Caki2 (cell line): ENCODE results near the gene OR51M1. TPM values are rescaled to one million over a fixed set of nuclear protein-coding genes. Genes with fewer than 3 reads are reported as not detected.
A peak's percentile ranks its signal among the peaks of the same experiment; 100 is the strongest.

Experiments used
- DNase-seq: peaks from one replicate; pipeline ENCODE4 v3.0.0-alpha.2; 2015; ENCODE audit warnings: low read depth
- in situ Hi-C: cut with HindIII; loops from 2 replicates; pipeline ENCODE4 v1.10.0; 2016; ENCODE audit warnings: low sequenced_read_pairs, low pct_unique_long_range_greater_than_20kb, mixed read lengths
- total RNA-seq: library from RNA; depleted of rRNA; stranded (reverse); fragments of >200 nt; shearing (Covaris generic); gene quantifications from 2 replicates; pipeline ENCODE4 v1.2.3, GENCODE V29; 2014; ENCODE audit warnings: low replicate concordance; rRNA removed

OR51M1 gene
- total RNA-seq, 1 experiment from 2014 or later: not detected

DNA sequence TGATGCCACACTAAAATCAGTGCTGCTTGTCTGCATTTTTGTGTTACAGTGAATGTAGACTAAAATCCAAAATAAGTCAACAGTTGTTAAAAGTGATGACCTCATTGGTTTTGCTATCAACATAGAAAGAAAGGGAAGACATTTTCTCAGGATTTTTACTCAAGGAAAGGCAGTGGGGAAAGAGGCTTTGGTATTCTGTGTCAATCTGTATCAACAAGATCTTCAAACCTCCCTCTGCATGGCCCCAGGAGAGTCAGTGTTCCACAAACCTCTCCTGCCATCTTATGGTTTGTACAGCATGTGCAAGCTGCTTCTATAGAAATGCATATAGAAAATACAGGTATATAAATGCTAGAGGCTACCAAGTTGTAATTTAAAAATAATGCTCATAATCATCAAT, 13.8 kb upstream of the OR51M1 start:
- in situ Hi-C loops: no loop called here
- no peak for DNase-seq

DNA sequence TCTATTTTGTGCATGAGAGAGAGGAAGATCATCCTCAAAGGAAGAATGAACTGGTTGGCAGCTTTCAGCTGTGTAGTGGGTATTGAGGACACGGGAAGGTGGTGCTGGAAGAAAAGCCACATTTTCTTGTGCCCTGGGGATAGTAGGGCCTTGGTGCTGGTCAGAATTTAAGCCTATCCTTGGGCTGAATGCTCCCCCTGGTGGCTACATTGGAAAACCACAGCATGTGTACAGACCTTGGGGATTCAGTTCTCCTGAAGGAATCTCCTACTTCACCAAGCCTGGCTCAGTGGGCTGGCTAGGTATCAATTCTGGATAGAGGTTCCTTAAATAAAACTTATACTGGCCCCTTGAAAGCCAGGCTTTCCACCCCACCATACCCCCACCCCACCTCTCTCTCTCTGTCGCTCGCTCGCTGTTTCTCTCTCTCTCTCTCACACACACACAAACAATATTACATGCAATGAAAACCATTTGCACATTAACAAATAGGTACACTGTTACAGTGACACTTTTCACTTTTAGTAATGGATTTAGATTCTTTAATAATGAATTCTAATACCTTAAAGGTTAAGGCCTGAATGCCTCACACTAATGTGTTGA, 2.8 kb upstream of the OR51M1 start:
- in situ Hi-C loops: no loop called here
- DNase-seq: peak; percentile 10

DNA sequence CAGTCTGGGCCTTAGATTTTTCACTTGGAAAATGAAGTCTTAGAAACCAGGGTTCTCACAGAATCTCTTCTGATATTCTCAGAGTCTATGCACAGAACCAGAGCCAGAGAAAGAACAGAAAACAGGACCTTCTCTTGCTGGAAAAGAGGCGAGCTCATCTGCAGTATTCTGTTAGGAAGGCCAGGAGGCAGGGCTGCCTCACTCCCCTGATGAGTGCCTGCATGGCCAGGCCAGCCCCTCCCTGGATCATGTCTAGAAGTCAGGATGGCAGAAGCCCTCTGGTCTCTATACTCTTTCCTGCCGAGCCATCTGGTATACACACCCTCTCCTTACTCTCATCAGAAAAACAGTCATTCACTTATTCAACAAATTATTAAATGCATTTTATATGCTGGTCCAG, 723 bp downstream of the OR51M1 start:
- no peak for DNase-seq
- in situ Hi-C loops: no loop called here

- DNase-seq: no peak
- in situ Hi-C loops: no loop called here
Observed at GRCh38 chr11:5390210-5390609, 6.6 kb downstream of the OR51M1 start.

DNA sequence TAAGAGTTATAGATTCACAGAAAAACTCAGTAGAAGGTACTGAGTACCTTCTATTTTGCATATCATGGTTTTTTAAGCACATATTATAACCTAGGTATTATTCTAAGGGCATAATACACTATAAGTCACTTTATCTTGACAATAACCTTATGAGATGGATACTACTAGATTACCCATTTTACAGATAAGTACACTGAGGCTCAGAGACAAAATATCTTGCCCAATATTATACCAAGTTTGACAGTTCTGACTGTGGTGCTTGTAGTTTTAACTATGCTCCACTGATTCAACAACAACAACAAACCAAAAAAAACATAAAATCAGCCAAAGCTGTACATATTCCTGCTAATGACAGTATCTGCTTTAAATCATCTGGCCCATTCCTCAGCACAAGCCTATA, 10.5 kb downstream of the OR51M1 start:
- in situ Hi-C loops: no loop called here
- no peak for DNase-seq

DNA sequence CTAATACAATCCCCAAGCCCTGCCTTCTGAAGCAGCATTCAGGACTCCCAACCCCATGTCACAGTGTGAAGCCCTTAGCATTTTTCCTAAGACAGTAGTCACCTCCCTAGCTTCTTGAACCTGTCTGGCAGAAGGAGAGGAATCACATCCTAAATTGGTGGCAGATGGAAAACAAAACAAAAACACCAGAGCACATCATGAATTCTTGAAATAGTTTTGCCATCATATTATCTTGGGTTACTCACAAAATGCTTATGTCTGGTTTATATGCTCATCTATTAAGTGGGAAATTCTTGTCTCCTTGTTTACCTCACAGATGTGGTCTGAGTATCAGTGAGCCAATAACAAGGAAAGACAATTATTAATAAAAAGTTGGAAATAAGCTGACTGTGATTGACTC, 15.3 kb downstream of the OR51M1 start:
- in situ Hi-C loops: no loop called here
- no peak for DNase-seq

GRCh38 chr11:5405173-5405572, 21.6 kb downstream of the OR51M1 start:
- DNase-seq: no peak
- in situ Hi-C loops: no loop called here

GRCh38 chr11:5420993-5421392, 37.4 kb downstream of the OR51M1 start:
- DNase-seq: no peak
- in situ Hi-C loops: no loop called here

- in situ Hi-C loops: no loop called here
Observed at GRCh38 chr11:5421811-5422210, 38.2 kb downstream of the OR51M1 start, which contains the start of gene OR51Q1. Gene OR51Q1 (plus strand): TSS chr11:5422111. CDS start chr11:5422201, 90 bp downstream.

GRCh38 chr11:5423131-5423530, 39.5 kb downstream of the OR51M1 start:
- in situ Hi-C loops: no loop called here
- DNase-seq: no peak

More at GRCh38 chr11:5421811-5422210, 38.2 kb downstream of the OR51M1 start, which contains the start of gene OR51Q1:
- no peak for DNase-seq

DNA sequence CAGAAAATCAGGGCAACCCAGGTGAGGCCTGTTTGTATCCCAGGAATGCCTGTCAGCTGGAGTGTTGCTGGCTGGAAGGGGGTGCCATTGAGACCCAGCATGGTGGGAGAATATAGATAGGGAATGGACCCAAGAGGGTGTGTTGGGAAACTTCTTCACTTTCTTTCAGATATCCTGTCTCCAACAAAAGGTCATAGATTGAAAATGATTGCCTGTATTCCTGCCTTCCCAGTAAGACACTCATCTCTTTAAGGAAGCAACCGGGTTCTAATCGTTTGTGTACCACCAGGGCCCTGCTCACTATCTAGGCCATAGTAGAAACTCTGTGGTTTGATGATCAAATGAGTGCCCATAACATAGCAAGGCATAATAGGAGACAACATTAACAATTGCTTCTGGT, 57.8 kb downstream of the OR51M1 start, which contains the start of gene OR51I1:
Gene OR51I1 (minus strand): TSS at position 101 of the 400 bp plus-strand sequence. CDS start 0 bp downstream, at position 101.
- DNase-seq: no peak
- in situ Hi-C loops: no loop called here

Other genes with a start within 250 kb of the OR51M1 start
- gene OR52A5, start 245.5 kb upstream of the OR51M1 start, total RNA-seq: not detected in 2 replicates
- gene OR52A1, start 229.1 kb upstream of the OR51M1 start, total RNA-seq: not detected in 2 replicates
- gene OR51V1, start 183.1 kb upstream of the OR51M1 start, total RNA-seq: not detected in 2 replicates
- not detected in 2 replicates for gene HBB, start 156.7 kb upstream of the OR51M1 start, total RNA-seq
- not detected in 2 replicates for gene HBD, start 149.3 kb upstream of the OR51M1 start, total RNA-seq
- gene HBG1, start 134.0 kb upstream of the OR51M1 start, total RNA-seq: not detected in 2 replicates
- not detected in 2 replicates for gene HBG2, start 129.0 kb upstream of the OR51M1 start, total RNA-seq
- not detected in 2 replicates for gene HBE1, start 113.9 kb upstream of the OR51M1 start, total RNA-seq
- gene OR51B4, start 81.9 kb upstream of the OR51M1 start, total RNA-seq: not detected in 2 replicates
- gene OR51B2, start 59.5 kb upstream of the OR51M1 start, total RNA-seq: not detected in 2 replicates
- not detected in 2 replicates for gene OR51B5, start 40.3 kb upstream of the OR51M1 start, total RNA-seq
- not detected in 2 replicates for gene OR51B6, start 32.3 kb upstream of the OR51M1 start, total RNA-seq
- gene OR51Q1, start 38.3 kb downstream of the OR51M1 start, total RNA-seq: not detected in 2 replicates
- gene OR51I1, start 57.7 kb downstream of the OR51M1 start, total RNA-seq: not detected in 2 replicates
- not detected in 2 replicates for gene OR51I2, start 65.5 kb downstream of the OR51M1 start, total RNA-seq
- gene OR52D1, start 104.9 kb downstream of the OR51M1 start, total RNA-seq: not detected in 2 replicates
- gene UBQLN3, start 126.1 kb downstream of the OR51M1 start, total RNA-seq: not detected in 2 replicates
- gene UBQLNL, start 132.9 kb downstream of the OR51M1 start, total RNA-seq: 0.14 TPM in 1 of 2 replicates, not detected in the other
- gene OR52H1, start 164.7 kb downstream of the OR51M1 start, total RNA-seq: not detected in 2 replicates
- gene OR52B6, start 197.1 kb downstream of the OR51M1 start, total RNA-seq: not detected in 2 replicates
- 11.1 and 12.0 TPM in 2 replicates for gene TRIM6, start 212.8 kb downstream of the OR51M1 start, total RNA-seq
- gene TRIM34, start 241.2 kb downstream of the OR51M1 start, total RNA-seq: 8.1 and 15.3 TPM in 2 replicates